Fibroblast of pulmonary artery (primary cell): ENCODE data around the gene PRCC.
A peak's percentile ranks its signal among the peaks of the same experiment; 100 is the strongest.

Source experiments
- DNase-seq: peaks from one replicate; pipeline ENCODE4 v3.0.0-alpha.2; 2010; ENCODE audit warnings: low read depth
- H3K4me3 ChIP-seq: replicated peaks from 2 replicates; pipeline ENCODE4 v1.5.1; 2011; ENCODE audit warnings: low read depth, mild to moderate bottlenecking, control low read depth, low read length, moderate library complexity
- TF ChIP-seq, protein P1 (sequence below): IDR thresholded peaks from 2 replicates; pipeline ENCODE4 v1.5.1; 2011; ENCODE audit warnings: mild to moderate bottlenecking, control low read depth, low read length, inconsistent platforms; ENCODE audit errors: missing control alignments

PRCC gene

DNA sequence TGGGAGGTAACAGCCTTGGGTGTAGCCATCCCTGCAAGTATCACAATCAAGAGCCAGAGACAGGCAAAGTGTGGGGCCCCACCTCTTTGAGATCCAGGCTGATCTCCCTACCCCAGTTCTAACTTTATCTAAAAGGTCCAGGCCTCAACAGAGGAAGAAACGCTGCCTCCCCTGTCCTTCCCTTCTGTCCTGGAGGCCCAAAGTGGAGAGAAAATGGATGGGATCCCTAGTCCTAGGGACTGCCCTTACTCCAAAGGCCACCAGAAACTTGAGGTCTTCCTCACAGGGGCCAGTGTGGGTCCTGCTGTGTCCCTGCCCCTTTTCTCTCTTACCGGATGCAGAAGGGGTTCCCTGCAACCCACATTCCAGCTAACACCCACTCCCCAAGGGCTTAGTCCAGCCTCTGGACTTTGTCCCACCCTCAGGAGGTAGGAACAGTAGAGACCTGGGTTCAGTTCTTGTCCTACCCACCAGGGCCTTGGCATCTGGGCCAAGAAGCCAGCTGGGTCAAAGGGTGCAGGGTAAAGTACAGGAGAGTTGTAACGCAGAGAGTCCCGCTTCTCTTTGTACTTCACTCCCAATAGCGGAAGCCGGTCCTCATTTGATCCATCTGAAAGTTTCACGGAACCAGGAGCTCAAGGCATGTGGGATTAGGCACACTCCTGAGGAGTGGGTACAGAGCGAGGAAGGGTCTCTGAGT, 17.8 kb upstream of the PRCC start:
- DNase-seq: no peak
- H3K4me3 ChIP-seq: peak overlapping the region; percentile 93
- TF ChIP-seq, protein P1, sequence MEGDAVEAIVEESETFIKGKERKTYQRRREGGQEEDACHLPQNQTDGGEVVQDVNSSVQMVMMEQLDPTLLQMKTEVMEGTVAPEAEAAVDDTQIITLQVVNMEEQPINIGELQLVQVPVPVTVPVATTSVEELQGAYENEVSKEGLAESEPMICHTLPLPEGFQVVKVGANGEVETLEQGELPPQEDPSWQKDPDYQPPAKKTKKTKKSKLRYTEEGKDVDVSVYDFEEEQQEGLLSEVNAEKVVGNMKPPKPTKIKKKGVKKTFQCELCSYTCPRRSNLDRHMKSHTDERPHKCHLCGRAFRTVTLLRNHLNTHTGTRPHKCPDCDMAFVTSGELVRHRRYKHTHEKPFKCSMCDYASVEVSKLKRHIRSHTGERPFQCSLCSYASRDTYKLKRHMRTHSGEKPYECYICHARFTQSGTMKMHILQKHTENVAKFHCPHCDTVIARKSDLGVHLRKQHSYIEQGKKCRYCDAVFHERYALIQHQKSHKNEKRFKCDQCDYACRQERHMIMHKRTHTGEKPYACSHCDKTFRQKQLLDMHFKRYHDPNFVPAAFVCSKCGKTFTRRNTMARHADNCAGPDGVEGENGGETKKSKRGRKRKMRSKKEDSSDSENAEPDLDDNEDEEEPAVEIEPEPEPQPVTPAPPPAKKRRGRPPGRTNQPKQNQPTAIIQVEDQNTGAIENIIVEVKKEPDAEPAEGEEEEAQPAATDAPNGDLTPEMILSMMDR: no peak

DNA sequence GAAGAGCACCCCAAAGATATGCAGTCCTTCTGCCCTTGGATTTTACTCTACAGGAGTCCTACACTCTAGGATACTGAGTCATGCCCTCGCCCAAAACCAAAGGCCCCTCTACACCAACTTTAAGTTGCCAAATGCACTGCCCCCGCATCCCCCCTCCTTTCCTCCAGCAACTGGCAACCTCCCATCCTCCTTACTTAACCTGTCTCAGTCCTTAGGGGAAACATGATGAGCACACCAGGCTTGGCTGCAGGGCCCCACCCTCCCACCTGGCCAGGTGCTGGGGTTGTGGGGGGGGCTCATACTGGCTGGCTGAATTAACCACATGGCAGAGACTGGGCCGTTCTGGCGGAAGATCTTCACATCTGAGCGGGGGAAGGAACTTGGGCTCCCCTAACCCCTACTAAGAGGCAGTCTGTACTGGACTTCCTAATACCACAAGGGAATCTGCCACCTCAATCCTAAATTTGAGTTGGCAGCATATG, 17.1 kb upstream of the PRCC start:
- H3K4me3 ChIP-seq: peak overlapping the region; percentile 93
- DNase-seq: no peak
- TF ChIP-seq, protein P1: no peak

DNA sequence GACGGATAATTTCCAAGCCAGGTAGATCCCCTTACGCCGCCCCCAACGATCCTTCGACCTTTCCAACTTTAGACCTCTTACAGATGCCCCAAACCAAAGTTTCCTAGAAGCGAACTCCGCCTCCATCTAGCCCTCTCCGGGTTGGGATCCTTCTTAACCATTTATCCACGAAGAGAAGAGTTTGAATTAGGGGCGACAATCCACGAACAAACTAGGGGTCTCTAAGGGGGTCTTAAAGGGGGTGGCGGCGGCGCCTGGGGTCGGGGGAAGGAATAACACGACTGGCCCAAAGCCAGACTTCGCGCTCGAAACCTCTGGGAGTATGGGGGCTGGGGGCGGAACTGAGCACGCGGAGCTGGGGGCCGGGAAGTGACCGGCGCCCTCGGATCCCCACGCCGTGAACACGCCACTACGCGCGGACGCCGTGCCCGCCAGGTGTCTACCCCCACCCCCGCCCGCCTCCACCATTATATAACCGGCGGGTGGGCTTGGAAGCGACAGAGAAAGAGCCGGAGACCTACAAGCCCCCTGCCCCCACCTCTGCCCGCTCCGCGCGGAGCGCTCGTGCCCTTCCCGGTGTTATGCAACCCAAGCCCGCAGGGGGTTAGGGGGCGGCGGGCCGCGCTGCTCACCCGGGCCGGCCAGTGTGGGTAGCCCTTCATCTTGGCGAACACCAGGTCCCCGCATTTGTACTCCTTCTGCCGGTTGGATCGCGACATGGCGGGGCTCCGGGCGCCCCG, 16.5 kb upstream of the PRCC start:
- TF ChIP-seq, protein P1: no peak
- no peak for DNase-seq
- H3K4me3 ChIP-seq: peak overlapping the region; percentile 93

DNA sequence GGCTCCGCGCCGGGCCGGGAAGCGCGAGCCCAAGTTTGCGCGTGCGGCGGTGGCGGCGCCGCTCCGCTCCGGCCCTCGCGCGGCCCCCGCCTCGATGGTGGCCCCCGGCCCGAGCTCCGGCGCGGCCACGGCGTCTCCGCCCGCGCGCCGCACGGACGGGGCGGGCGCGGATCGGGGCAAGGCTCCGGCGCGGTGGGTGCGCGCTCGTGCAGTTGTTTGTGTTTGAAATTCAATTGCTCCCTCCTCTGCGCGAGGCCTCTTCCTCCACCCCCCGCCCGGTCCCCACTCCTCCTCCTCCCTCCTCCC, 15.9 kb upstream of the PRCC start, which contains the start of gene HDGF:
TSS of gene HDGF (minus strand) at position 225 of the 306 bp plus-strand sequence. CDS start 246 bp downstream, outside the sequence.
- H3K4me3 ChIP-seq: peak within 1 kb of the TSS; percentile 93
- DNase-seq: no peak
- TF ChIP-seq, protein P1: no peak

DNA sequence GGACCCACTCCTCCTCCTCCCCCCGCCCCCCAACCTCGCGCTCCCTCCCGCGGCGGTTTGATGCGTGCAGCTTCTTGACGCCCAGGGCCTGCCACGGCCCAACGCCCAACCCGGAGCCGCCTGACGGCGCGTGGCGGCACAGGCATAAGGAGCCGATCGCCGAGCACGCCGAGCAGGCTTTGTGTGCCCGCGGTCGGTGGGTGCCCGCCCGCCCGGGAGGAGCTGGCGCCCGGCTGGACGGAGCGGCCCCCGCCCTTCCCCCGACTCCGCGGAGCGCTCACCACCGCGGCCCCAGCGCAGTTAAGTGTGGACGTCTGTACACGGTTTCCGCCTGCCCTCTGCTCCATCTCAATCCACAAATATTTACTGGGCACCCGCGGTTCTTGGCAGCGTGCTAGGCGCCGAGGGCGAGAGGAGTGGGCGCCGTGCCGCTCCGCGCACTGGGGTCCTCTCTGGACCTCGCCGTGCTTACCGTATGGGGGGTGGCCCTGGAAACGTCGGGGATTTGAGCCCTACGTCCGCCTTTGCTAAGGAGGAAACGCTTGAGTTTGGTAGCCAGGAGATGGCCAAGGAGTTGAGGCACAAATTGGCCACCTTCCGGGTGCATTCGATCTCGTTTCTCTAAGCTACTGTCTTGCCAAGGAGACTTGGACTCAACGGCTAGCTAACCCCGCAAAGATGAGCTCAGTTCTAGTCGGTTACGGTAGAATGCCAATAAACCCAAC, 15.4 kb upstream of the PRCC start:
- peak; percentile 97 for DNase-seq
- H3K4me3 ChIP-seq: peak overlapping the region; percentile 93
- TF ChIP-seq, protein P1: no peak

DNA sequence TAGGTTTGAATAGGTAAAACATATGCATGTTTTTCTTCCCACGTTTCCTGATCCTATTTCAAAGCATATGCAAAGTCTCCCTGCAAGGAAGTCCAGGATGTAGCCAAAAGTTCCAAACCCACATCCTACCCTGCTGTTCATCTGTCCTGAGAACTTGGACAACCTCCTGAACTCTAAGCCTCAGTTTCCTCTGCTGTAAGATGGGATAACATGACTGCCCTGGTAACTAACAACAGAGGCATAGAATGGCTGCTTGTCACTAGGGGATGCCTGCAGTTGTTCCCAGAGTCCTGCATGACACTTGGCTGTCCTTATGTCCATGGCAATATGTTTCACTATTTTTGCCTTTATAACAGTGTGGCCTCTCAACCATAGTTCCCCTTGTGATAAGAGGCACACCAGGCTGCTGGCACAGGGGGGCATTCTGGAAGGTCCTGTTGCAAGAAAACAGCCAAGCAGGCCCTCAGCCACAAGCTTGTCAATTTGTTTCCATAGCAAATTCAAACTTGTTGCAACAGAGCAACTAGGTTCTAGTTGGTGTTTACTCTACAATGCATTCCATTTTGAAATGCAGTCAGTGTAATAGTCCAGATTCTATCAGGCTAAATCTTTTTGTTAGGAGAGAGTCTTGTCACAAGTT, 14.4 kb upstream of the PRCC start:
- peak; percentile 46 for DNase-seq

More for the DNA sequence above, 14.4 kb upstream of the PRCC start:
- TF ChIP-seq, protein P1: no peak
- H3K4me3 ChIP-seq: peak overlapping the region; percentile 93
